K562 (cell line): ENCODE results near the gene RYR1. TPM values are rescaled to one million over a fixed set of nuclear protein-coding genes. Genes with fewer than 3 reads are reported as not detected.
"Not testable (repeated sequence)": the region's sequence is repeated elsewhere in the genome, so short reads cannot be mapped to it uniquely, and the experiment has no call there.

Experiments
- ATAC-seq: fragments of 200-7000 bp; cut with Tn5 transposase; 3 replicates; pipeline ENCODE4 v1.9.1; 2020; ENCODE audit warnings: moderate library complexity
- BruUV-seq: library from RNA; stranded (reverse); fragments of 400-500 nt; replicated peaks from 2 replicates; lab custom pipeline; 2021; lab: Mats Ljungman, UMichigan
- CTCF ChIA-PET: fragments of 300-600 bp; formaldehyde crosslinking; extraction: SDS; loops from one replicate; lab custom pipeline; 2021; ENCODE audit warnings: low intra/inter-chr PET ratio; lab: Yijun Ruan, JAX
- POLR2A ChIA-PET: fragments of 300-600, 350-650 bp; sonication (Branson Sonifier 250); formaldehyde crosslinking; extraction: SDS; loops from one replicate; lab custom pipeline; 2021; ENCODE audit warnings: antibody characterized with exemption, inconsistent platforms; lab: Yijun Ruan, JAX
- DNase-seq, 4 experiments: peaks; one replicate each; pipeline versions ENCODE4 v3.0.0 to v3.0.0-alpha.2; 2011 to 2018; ENCODE audit warnings: low spot score in 3 of 4, mixed read lengths in 3 of 4; ENCODE audit errors: extremely low read depth in 1 of 4
- FAIRE-seq: peaks from 2 replicates; lab custom pipeline; 2011; peaks lifted over from hg19 to GRCh38; lab: Jason Lieb, UNC
- H2AFZ ChIP-seq: 2 replicates; pipeline ENCODE4 v1.6.0; 2011; ENCODE audit warnings: low read depth, low read length, control low read depth, inconsistent platforms
- H3K27ac ChIP-seq: fragments of 200-600 bp; 3 replicates; pipeline ENCODE4 v1.8.0; 2011; ENCODE audit warnings: low read depth, mild to moderate bottlenecking, control low read depth, inconsistent platforms, low read length, moderate library complexity, mixed read lengths; ENCODE audit errors: extremely low read depth
- H3K27me3 ChIP-seq, 2 experiments: fragments of 300-600 bp in 1 of 2; 2 replicates in 1 of 2; 3 replicates in 1 of 2; pipeline versions ENCODE4 v1.6.0 to v1.8.0; 2011; ENCODE audit warnings: inconsistent platforms in 2 of 2, low read length in 2 of 2, mild to moderate bottlenecking in 1 of 2, mixed read lengths in 1 of 2, moderate library complexity in 1 of 2; ENCODE audit not compliant: control insufficient read depth in 2 of 2, insufficient read depth in 2 of 2
- H3K36me3 ChIP-seq: fragments of 300-600 bp; 3 replicates; pipeline ENCODE4 v1.8.0; 2011; ENCODE audit warnings: mild to moderate bottlenecking, low read length, inconsistent platforms; ENCODE audit not compliant: control insufficient read depth, insufficient read depth
- H3K4me1 ChIP-seq, 2 experiments: fragments of 200-600 bp in 1 of 2; replicated peaks in 1 of 2; 2 replicates in 1 of 2; 3 replicates in 1 of 2; pipeline versions ENCODE4 v1.5.1 to v1.8.0; 2011; ENCODE audit warnings: inconsistent platforms in 2 of 2, low read length in 2 of 2, mild to moderate bottlenecking in 1 of 2, mixed read lengths in 1 of 2, moderate library complexity in 1 of 2; ENCODE audit not compliant: control insufficient read depth in 2 of 2, insufficient read depth in 2 of 2
- H3K4me2 ChIP-seq: 2 replicates; pipeline ENCODE4 v1.6.1; 2011; ENCODE audit warnings: low read length, control low read depth, inconsistent platforms, mixed read lengths; ENCODE audit not compliant: insufficient read depth
- H3K4me3 ChIP-seq: fragments of 200-600 bp; sonication (generic), shearing (Covaris generic); 2 replicates; pipeline ENCODE4 v1.5.1; 2016; ENCODE audit warnings: control low read depth, inconsistent platforms
- H3K79me2 ChIP-seq: fragments of 200-600 bp; 3 replicates; pipeline ENCODE4 v1.8.0; 2011; ENCODE audit warnings: low read length, inconsistent platforms; ENCODE audit not compliant: control insufficient read depth, insufficient read depth
- H3K9ac ChIP-seq, 2 experiments: 2 replicates each; pipeline versions ENCODE4 v1.6.0 to v1.6.1; 2011; ENCODE audit warnings: low read depth in 2 of 2, low read length in 2 of 2, control low read depth in 1 of 2, inconsistent platforms in 1 of 2, mild to moderate bottlenecking in 1 of 2, mixed read lengths in 1 of 2; ENCODE audit not compliant: insufficient read depth in 1 of 2
- H3K9me1 ChIP-seq: one replicate; pipeline ENCODE4 v1.6.0; 2011; ENCODE audit warnings: inconsistent platforms, mild to moderate bottlenecking, low read length, moderate library complexity; ENCODE audit not compliant: control insufficient read depth, insufficient read depth
- H3K9me3 ChIP-seq: replicated peaks from 2 replicates; pipeline ENCODE4 v1.5.1; 2011; ENCODE audit warnings: low read depth, low read length, inconsistent platforms; ENCODE audit not compliant: control insufficient read depth, insufficient read depth
- H4K20me1 ChIP-seq: replicated peaks from 2 replicates; pipeline ENCODE4 v1.6.1; 2011; ENCODE audit warnings: low read length, inconsistent platforms, mixed read lengths; ENCODE audit not compliant: control insufficient read depth, insufficient read depth
- C11orf30 ChIP-seq: fragments of 450-650 bp; IDR thresholded peaks from 2 replicates; pipeline ENCODE4 v1.6.1; 2016; ENCODE audit warnings: low read depth, mild to moderate bottlenecking
- HDAC1 ChIP-seq, 2 experiments: fragments of 450-650 bp; IDR thresholded peaks; 2 replicates each; pipeline ENCODE4 v1.6.1; 2016 to 2017; ENCODE audit warnings: inconsistent platforms in 1 of 2, mild to moderate bottlenecking in 1 of 2, moderate library complexity in 1 of 2
- MAX ChIP-seq: sonication (generic); formaldehyde crosslinking; IDR thresholded peaks from 2 replicates; pipeline ENCODE4 v1.9.0; 2022; ENCODE audit warnings: mild to moderate bottlenecking, missing genetic modification reagents
- SMARCA4 ChIP-seq: fragments of 450-650 bp; IDR thresholded peaks from 2 replicates; pipeline ENCODE4 v1.6.1; 2016
- ZNF316 ChIP-seq: fragments of 450-650 bp; IDR thresholded peaks from 2 replicates; pipeline ENCODE4 v1.6.1; 2016
- ZNF592 ChIP-seq: fragments of 450-650 bp; IDR thresholded peaks from 2 replicates; pipeline ENCODE4 v1.6.1; 2017; ENCODE audit warnings: antibody characterized with exemption, mild to moderate bottlenecking
- WGBS: fragments of 100-300 bp; shearing (Covaris generic); methylation state at CpG from one replicate; pipeline ENCODE4 v1.1.6; 2016; ENCODE audit warnings: low coverage, mixed read lengths; ENCODE audit not compliant: insufficient coverage; ENCODE audit errors: missing lambda C conversion rate; 5-methylcytosine and 5-hydroxymethylcytosine counted together
- in situ Hi-C: fragments of 300-500 bp; cut with MboI; formaldehyde crosslinking; loops from 4 replicates; pipeline ENCODE4 v1.15.0; 2018; ENCODE audit warnings: inconsistent platforms, mixed read lengths
- intact Hi-C: fragments of 100-400 bp; cut with micrococcal nuclease; formaldehyde crosslinking; loops from 2 replicates; pipeline ENCODE4 v1.14.2; 2022
- polyA plus RNA-seq, 8 experiments: library from polyadenylated mRNA; depleted of rRNA in 4 of 8; stranded (reverse) in 5 of 8; unstranded in 3 of 8; fragments of >200 nt; fragmentation: Nextera tagmentation in 2 of 8; fragmentation: Illumina TruSeq in 1 of 8; extraction: Ambion mirVana in 2 of 8; extraction: Trizol in 1 of 8; gene quantifications; 2 replicates each; pipeline versions ENCODE4 v1.2.1 to v1.2.3, GENCODE V29; 2011 to 2014; ENCODE audit warnings: inconsistent platforms in 1 of 8, missing spikeins in 1 of 8
- total RNA-seq, 7 experiments: library from RNA; depleted of rRNA in 6 of 7; stranded (reverse); fragments of >200 nt in 6 of 7; fragmentation: Illumina TruSeq in 2 of 7; extraction: Trizol in 2 of 7; gene quantifications; 2 replicates each; pipeline versions ENCODE4 v1.2.1 to v1.2.3, GENCODE V29; 2011 to 2021; ENCODE audit warnings: low replicate concordance in 1 of 7

Gene RYR1
- total and polyA plus RNA-seq, 9 of the 15 experiments (the other 6 are each of a cell fraction or from before 2014, with no cell fraction given) = 0.11 to 7.4 (median 3.7) TPM

DNA sequence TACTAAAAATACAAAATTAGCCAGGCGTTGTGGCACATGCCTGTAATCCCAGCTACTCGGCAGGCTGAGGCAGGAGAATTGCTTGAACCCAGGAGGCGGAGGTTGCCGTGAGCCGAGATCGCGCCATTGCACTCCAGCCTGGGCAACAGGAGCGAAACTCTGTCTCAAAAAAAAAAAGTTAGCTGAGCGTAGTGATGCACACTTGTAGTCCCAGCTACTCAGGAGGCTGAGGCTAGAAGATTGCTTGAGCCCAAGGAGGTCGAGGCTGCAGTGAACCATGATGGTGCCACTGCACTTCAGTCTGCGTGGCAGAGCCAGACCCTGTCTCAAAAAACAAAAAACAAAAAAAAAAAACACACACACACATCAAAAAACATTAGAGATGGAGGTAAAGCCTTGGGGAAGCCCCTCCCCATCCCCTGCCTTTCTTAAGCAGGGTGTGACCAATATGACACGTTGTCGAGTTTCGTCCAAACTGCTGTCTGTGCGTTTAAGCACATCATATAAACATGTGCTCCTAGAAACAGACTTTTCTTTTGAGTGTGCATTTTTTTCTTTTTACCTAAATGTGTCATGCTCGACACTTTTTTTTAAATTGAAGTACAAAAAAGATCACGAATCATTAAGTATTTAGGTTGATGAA, 6.3 kb upstream of the RYR1 start:
- 35% methylated on average over 9 of the region's 17 CpGs for WGBS
- BruUV-seq, intact Hi-C loops, H4K20me1 ChIP-seq, H3K4me3 ChIP-seq, H3K9ac ChIP-seq, H3K27me3 ChIP-seq, H3K27ac ChIP-seq, CTCF ChIA-PET, in situ Hi-C loops, H3K9me3 ChIP-seq, H3K9me1 ChIP-seq, FAIRE-seq, H3K4me2 ChIP-seq, H3K36me3 ChIP-seq, DNase-seq, H3K79me2 ChIP-seq: not testable (repeated sequence)
- Histone ChIP-seq H2AFZ (peak overlapping the region; percentile 84), H3K4me1 (peaks cover 15 to 17% of the 10 kb centered on the region in 2 experiments; a peak in 4 of 5 replicates)
- POLR2A ChIA-PET = interaction anchor here (0.7 kb wide), 1 partner anchor 68 kb away, joined by 3 read pairs; no protein-coding TSS in a partner anchor
- ATAC-seq = peak; percentile 16; the same call in 2 of the 3 replicates
- peak; percentile 22; the same call in 1 of the 2 replicates for TF ChIP-seq C11orf30
- 0 out of 4 replicates have a peak, but pooled peaks of 1 of the 2 experiments have one; percentile 22 for TF ChIP-seq HDAC1 (IDR thresholded peaks at IDR 0.05)
- TF ChIP-seq MAX = peak; percentile 37; the same call in 1 of the 2 replicates
- 0 out of 2 replicates have a peak, but pooled peaks have one; percentile 23 for TF ChIP-seq ZNF592
- 0 out of 2 replicates have a peak, but pooled peaks have one; percentile 18 for TF ChIP-seq SMARCA4
- peak; percentile 79 for TF ChIP-seq ZNF316
